GM18868 (cell line): ENCODE measurements around the gene NEDD4L.

ENCODE experiments used
- ATAC-seq: cut with Tn5 transposase; IDR thresholded peaks from one replicate; pipeline ENCODE4 v1.9.1; 2021; ENCODE audit warnings: mild to moderate bottlenecking, moderate library complexity; ENCODE audit not compliant: unreplicated experiment

Gene NEDD4L

GRCh38 chr18:58051765-58052460, 7.9 kb downstream of the NEDD4L start:
- ATAC-seq, result peak; percentile 63

- no peak for ATAC-seq
These were observed 8.9 kb downstream of the NEDD4L start for GRCh38 chr18:58052960-58053359.

GRCh38 chr18:58054041-58054781, 10.2 kb downstream of the NEDD4L start:
- ATAC-seq, result no peak

DNA sequence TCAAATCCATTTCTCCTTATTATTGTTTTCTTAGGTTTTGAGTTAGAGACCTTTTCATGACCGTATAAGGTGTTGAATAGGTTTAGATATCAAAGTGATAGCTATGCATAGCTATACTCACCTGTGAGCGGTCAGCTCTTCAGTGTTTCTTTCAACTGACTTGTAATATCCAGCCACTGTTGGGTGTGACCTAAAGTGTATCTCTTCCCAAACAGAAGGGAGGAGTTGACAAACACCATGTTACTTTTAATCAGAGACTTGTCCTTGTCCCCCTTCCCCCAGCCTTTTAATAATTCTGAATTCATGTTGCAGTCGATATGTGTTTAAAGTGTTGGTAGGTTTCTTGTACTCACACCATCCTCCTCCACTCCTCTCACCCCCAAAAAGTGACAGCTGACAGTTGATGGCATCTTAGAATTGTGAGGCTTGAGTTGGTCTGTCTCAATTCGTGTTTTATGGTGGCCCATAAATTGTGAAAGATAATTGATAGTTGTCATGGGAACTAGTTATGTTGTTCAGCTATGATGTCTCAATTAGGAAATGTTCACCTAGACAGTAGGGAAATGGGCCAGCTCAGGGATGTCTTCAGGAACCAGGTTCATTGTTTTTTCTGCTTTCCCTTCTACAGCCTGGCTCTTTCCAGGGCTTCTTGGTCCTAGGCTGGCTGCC, 12.0 kb downstream of the NEDD4L start:
- no peak for ATAC-seq

DNA sequence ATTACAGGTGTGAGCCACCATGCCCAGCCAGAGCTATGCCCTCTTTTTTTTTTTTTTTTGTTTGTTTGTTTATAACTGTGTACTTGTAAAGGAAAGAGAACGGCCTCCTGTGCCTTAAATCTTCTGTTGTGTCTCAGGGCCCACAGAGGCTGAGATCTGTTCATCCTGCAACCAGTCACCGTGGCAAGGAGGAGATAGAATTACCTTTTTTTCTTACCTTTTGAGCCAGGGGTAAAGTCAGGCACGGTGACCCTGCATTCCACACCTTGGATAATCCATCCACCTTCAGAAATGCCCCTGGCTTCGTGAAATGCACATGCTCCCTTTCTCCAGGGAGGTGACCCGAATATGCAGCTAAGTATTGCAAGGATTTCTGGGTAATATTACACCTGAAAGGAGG, 12.8 kb downstream of the NEDD4L start:
- no peak for ATAC-seq

DNA sequence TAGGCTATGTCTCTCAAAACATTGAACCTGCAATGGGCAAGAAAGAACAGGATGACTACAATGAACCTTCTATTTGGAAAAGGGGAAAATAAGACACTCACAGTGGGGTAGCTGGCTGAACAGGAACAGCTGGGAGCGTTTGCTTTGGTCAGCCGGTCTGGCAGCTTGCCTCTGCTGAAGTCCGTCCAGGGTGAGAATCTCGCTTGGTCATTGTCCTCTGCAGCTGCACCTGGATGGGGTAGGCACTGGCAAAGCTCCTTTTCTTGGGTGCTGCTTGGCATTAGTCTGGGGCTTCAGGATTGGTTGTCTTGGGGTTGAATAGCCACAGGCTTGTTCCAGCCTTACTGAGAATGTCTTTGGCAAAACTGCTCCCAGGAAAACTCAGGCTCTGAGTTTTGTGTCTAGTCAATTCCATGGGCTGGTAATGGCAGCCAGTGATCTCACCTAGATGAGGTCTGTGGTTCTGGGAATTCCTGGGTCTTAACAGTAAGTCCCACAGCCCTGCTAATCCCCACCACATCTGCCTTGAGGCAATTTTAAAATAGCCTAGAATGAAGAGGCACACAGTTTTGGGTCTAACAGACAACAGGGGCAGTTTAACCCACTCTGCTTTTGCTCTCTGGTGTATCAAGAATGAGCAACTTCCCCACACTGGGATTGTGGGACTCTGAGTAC, 13.4 kb downstream of the NEDD4L start:
- ATAC-seq, result no peak

GRCh38 chr18:58058720-58059119, 14.7 kb downstream of the NEDD4L start:
- ATAC-seq, result no peak

- ATAC-seq, result no peak
These were observed 16.2 kb downstream of the NEDD4L start for GRCh38 chr18:58060254-58060653.

DNA sequence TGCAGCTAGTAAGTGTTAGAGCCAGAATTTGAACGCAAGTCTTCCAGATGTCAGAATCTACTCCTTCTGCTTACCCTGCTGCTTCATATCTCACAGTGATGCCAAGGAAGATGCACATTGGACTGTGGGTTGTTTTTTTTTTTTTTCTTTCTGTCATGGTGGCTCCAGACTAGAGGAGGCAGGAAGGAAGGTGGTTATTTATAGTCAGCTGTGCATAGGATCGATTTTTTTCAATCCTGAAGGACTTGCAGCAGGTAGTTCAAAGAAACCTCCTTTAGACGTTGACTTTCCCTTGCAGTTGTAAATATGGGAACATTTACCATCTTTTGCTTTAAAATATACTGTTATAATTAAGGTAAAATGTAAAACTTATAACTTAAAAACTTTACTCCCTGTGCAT, 17.3 kb downstream of the NEDD4L start:
- ATAC-seq, result no peak

GRCh38 chr18:58064406-58064998, 20.5 kb downstream of the NEDD4L start:
- peak; percentile 49 for ATAC-seq

GRCh38 chr18:58065956-58066355, 21.9 kb downstream of the NEDD4L start:
- ATAC-seq, result no peak

- no peak for ATAC-seq
These were observed 23.6 kb downstream of the NEDD4L start for GRCh38 chr18:58067601-58068000.

- no peak for ATAC-seq
These were observed 25.1 kb downstream of the NEDD4L start for GRCh38 chr18:58069099-58069498.

DNA sequence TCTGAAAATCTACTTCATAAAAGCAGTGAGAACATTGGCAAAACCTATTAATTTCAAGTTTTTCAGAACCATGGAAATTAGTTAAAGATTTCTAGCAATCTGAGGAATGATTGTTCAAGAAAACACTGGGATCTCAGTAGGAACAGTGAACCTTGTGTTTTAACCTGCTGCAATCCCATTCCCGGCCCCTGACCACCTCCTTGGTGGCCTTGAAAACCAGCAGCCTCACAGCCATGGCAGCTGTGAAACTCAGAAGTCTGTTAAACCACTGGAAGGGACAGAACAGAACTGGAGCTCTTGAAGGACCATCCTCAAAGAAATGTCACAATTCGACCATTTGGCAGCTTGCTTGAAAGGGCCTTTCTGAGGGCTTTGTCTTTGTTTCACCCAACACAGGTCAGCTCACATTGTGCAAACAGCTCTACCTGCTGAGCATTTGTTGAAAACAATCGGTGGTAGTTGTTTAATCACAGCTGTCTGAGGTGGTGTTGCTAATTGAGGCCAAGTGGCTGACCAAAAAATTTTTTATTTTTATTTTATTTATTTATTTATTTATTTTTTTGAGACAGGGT, 25.8 kb downstream of the NEDD4L start:
- no peak for ATAC-seq

DNA sequence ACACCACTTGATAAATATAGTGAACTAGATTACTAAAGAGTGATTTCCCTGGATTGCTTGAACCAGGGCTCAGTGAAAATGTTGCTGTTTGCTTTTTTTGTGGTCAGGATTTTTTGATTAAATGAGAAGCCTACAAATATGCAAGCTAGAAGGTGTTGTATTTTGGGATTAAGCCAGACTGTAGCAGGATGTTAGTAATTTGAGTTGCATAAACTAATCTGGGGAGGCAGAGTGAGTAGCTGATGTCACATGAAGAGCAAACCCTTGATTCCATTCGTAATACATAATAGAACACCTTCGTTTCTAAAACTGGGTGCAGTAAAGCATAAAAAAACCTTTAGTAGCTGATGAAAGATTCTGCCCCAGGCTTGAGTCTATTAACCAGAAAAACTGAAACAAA, 32.0 kb downstream of the NEDD4L start:
- ATAC-seq, result no peak

- ATAC-seq, result no peak
These were observed 33.3 kb downstream of the NEDD4L start for GRCh38 chr18:58077329-58077728.

- ATAC-seq, result no peak
These were observed 35.0 kb downstream of the NEDD4L start for GRCh38 chr18:58078889-58079573.

GRCh38 chr18:58080451-58080850, 36.4 kb downstream of the NEDD4L start:
- ATAC-seq, result no peak

- ATAC-seq, result no peak
These were observed 44.1 kb downstream of the NEDD4L start for GRCh38 chr18:58087928-58088690.
